CD4-positive, alpha-beta T cell treated with Interleukin-17A for 4 hours (primary cell): ENCODE measurements around the gene RASAL2.
"Not testable (repeated sequence)": the region's sequence is repeated elsewhere in the genome, so short reads cannot be mapped to it uniquely, and the experiment has no call there.

Experiments used
- DNase-seq: peaks from one replicate; pipeline ENCODE4 v3.0.0-alpha.2; 2020; ENCODE audit warnings: mixed read lengths

The RASAL2 gene

GRCh38 chr1:178241837-178242236, 147.9 kb downstream of the RASAL2 start:
- no peak for DNase-seq

- DNase-seq, result no peak
Observed at GRCh38 chr1:178243119-178243518, 149.2 kb downstream of the RASAL2 start.

- DNase-seq, result no peak
Observed at GRCh38 chr1:178243890-178244289, 150.0 kb downstream of the RASAL2 start.

GRCh38 chr1:178248284-178248683, 154.4 kb downstream of the RASAL2 start:
- not testable (repeated sequence) for DNase-seq

DNA sequence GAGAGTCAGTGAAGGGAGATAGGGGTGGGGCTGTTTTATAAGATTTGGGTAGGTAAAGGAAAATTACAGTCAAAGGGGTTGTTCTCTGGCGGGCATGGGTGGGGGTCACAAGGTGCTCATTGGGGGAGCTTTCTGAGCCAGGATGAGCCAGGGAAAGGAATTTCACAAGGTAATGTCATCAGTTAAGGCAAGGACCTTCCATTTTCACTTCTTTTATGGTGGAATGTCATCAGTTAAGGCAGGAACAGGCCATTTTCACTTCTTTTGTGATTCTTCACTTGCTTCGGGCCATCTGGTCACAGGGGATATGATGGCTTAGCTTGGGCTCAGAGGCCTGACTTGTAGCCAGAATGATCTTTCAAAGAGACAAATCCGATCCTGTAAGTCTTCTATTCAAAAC, 159.7 kb downstream of the RASAL2 start:
- DNase-seq, result not testable (repeated sequence)

GRCh38 chr1:178254433-178254832, 160.5 kb downstream of the RASAL2 start:
- DNase-seq, result no peak

GRCh38 chr1:178258536-178258935, 164.6 kb downstream of the RASAL2 start:
- no peak for DNase-seq

DNA sequence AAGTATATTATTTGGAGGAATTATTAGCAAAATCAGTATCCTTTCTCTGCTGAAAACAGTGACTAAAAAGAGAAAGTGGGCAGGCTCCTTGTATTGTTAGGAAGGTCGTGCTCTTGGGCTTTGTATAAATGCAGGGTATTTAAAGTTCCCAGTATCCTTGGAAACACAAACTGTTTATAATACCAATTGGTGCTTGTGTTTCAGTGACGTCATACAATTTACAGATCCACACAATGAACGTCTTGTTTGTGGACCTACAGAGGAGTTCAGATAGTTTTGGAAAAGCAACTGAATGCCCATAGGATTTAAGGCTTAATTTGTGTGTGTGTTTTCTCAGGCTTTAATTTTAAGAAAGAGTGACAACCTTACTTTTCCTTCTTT, 168.2 kb downstream of the RASAL2 start:
- no peak for DNase-seq

GRCh38 chr1:178263341-178263740, 169.4 kb downstream of the RASAL2 start:
- DNase-seq, result no peak

DNA sequence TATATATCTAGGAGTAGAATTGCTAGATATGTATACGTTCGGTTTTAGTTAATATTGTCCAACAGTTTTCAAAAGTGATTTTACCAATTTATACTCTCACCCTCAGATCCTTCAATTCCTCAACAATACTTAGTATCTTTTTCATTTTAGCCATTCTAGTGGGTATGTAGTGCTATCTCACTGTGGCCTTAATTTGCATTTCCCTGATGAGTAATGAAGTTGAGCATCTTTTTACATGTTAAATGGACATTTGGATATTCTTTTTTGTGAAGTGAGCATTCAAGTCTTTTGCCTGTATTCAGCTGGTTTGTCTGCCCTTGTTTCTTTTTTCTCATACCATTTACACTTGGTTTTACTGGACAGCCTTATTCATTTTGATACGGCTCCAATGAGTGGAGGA, 172.2 kb downstream of the RASAL2 start:
- DNase-seq, result no peak

DNA sequence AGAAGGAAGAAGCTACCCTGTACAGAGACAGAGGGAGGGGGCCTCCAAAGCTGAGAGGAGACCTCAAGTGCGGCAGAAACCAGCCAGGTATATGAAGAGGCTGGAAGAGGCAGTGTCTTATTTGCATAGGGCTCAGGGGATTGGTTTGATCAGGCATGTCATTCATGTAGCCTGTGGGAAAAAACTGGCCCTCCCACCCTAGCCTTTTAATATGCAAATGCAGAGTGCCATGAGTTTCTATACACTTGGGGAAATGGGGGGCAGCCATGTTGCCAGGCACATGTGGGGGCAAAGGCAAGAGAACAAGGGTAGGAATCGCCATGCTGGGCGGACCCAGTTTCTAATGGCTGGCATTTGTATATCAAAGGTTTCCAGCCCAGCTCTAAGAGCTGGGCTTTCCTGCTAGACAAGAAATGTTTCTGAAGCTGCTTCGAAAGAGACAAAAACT, 172.7 kb downstream of the RASAL2 start:
- DNase-seq, result no peak

DNA sequence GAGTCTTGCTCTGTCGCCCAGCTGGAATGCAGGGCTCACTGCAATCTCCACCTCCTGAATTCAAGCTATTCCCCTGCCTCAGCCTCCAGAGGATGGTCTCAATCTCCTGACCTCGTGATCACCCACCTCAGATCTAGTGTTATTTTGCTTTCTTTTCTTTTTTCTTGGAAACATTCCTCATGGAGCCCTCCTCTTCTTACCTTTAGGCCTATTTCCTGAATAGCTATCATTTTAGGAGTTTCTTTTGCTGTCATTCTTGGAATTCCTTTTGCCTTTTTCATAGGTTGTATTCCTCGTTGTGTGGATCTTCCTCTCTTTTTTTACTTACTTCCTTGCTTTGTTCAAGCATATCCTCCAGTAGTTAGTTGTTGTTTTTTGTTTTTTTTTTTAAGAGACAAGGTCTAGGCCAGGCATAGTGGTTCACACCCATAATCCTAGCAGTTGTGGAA, 173.8 kb downstream of the RASAL2 start:
- no peak for DNase-seq

DNA sequence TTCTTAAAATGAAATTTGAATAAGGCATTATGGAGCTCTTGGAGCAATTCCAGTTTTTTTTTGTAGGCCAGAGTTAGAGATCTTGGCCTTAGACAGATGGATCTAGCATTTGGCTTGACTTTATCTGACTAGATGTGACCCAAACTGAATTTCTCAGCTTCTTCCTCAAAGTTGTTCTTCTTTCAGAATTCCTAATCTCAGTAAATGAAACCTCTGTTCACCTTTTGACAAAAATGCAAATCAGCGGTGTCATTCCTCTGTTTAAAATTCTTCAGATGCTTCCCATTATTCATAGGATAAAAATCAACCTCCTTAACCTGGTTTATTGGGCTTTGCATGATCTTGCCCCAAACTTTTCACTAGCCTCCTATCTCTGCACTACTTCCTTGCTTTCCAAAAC, 177.6 kb downstream of the RASAL2 start:
- DNase-seq, result no peak

- no peak for DNase-seq
Observed at GRCh38 chr1:178273707-178274410, 180.0 kb downstream of the RASAL2 start.

DNA sequence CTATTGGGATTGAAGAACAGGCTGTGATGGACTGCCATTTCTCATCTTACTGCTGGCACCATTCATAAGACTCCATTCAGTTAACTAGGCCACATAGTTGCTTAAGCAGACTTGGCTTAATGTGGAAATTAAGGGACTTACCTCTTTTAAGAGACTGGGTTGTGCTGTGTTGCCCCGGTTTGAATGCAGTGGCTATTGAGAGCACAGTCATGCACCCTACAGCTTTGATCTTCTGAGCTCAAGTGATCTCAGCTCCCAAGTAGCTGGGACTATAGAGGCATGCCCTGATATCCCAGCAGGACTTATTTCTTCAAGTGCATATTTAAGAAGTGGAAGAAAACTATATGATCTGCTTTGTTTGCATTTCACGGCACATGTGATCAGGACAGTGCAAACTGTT, 181.1 kb downstream of the RASAL2 start:
- DNase-seq, result no peak

DNA sequence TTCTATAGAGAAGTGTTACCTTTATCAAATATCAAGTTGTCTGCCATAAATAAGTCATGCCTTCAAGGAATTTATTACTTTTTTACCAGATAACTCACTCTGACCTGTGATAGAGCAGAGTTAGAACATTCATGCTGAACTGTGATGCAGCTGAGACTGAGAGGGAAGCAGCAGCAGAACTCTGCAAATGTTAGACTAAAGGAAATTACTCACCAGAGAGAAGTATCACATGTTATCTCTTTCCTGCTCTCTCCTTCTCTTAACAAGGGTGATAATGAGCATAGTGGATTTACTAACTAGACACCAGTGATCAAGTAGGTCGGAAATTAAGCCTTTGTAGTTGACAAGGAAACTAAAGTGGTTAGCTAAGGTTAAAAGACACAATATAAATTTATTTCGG, 181.6 kb downstream of the RASAL2 start:
- DNase-seq, result no peak

- no peak for DNase-seq
Observed at GRCh38 chr1:178277793-178278530, 184.1 kb downstream of the RASAL2 start.

- DNase-seq, result no peak
Observed at GRCh38 chr1:178278916-178279686, 185.2 kb downstream of the RASAL2 start.

DNA sequence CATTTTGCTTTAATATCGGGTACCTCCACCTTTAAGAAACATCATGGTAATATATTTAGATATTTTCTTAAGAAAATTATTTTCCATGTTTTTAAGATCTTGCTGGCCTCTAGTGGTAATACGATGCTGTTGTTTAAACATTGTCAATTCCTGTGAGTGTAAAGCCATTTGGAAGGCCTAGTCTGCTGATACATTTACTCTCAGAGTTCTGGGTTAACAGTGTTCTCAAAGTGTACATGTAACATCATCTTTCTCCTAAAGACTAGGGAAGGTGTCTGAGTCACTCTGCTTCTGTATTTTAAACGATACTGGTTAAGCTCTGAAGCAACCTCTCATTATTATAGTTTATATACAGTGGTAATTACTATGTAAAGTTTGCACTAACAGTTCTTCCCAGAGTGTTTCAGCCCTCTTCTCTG, 189.1 kb downstream of the RASAL2 start:
- DNase-seq, result no peak

GRCh38 chr1:178283409-178283808, 189.5 kb downstream of the RASAL2 start:
- no peak for DNase-seq

DNA sequence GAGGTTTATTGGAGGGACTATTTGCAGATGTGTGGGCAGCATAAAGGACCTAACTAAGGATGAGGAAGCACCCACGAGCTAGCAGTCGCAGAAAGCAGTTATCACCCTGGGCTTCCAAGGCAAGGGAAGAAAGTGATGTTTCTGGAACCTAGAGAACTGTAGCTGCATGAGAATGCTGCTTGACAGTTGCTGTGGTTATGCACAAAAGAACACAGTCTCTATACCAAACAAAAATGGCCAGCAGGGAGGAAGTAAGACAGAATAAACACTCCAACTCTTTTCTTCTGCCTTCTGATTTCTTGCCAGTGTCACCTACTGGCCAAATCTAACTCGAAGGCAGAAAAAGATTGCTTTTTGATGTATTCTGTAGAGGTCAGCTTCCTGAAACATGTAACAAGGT, 190.2 kb downstream of the RASAL2 start:
- no peak for DNase-seq

DNA sequence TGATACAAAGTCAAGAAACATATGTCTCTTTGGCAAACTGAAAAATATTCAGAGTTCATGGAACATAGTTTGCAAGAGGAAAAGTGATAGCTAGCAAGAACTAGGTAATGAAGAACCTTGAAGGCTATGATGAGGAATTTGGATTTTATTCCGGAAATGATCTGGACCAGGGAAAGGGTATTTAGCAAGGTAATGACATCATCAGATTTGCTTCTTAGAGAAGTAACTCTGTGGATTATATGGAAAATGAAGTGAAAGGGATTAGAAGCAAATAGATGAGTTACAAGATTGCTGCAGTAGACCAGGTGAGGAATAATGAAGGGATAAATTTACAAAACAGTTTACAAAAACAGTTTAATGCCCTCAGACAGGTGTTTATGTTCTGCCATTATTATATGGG, 197.3 kb downstream of the RASAL2 start:
- DNase-seq, result no peak

DNA sequence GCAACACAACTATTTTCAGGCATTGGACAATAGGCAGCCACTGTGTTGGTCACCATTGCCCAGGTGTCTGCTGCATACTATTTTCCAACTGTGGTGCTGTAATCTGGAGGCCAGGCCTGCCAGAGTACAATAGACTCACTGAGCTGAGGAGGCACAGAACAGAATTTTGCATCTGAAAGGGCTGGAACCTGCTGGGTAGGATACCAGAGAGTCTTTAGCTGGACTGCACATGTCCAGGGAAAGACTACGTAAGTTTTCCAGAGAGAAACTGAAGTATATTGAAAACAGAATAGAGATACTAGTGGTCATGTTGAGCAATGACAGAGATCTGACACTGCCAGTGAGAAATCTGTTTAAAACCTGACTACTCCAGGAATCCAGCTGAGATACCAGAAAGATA, 200.8 kb downstream of the RASAL2 start:
- DNase-seq, result no peak

GRCh38 chr1:178300352-178300699, 206.4 kb downstream of the RASAL2 start:
- no peak for DNase-seq
